Stimulated activated CD8-positive, alpha-beta memory T cell treated with anti-CD3 and anti-CD28 coated beads, Interleukin-12 subunit alpha, Interleukin-12 subunit beta, amount 100 ng/mL, for 24 hours (primary cell): ENCODE data around the gene HEXIM2.

Experiments used
- DNase-seq: peaks from one replicate; pipeline ENCODE4 v3.0.0-alpha.2; 2020; ENCODE audit errors: extremely low read depth

Gene HEXIM2

DNA sequence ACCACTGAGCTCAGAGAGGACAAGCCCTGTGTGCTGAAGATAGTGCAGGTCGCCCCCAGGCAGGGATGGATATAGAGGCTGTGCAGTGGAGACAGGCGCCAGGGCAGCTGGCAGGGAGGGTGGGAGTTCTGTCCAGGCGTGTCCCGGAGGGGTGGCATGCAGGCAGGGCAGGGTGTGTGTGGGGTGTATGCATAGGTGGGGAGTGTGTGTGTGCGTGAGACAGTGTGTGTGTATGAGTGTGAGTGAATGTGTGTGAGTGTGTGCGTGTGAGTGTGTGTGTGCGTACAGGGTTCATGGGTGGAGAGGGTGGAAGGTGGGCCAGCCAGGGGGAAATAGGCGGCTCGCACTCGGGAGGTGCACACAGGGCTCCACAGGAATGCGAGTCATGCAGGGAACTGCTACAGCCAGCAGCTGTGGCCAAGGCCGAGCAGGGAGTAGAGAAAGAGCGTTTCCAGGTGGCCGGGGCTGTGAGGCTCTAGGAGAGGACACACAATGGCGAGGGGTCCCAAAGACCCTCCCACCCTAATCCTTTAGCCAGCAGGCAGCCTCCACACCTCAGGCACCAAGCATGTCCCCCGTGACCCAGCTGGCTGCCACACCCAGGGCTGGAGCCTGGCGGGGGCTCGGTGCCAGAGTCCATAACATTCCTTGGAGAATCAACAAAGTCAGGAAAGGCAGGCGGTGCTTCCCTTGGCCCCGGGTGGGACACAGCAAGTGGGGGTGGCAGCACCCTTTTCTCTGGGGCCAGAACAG lies 34.0 kb upstream of the HEXIM2 start:
- DNase-seq, result no peak

DNA sequence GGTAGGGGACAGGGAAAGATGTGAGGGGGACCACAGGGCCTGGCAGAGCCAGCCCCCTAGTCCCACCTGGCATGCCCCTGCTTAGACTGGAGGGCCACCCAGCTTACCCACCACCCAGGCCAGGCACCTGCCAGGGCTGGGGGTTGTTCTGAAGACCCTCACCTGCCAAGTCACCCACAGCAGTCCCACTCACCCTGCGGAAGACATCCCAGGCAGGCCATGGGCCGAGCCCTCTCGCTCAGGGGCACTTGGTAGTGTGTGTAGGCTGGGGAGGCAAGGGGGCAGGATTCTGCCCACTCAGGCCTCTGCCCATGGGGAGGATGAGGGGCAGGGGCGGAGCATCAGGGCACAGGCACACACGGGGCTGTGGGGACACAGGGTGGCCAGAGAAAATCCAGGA lies 33.3 kb upstream of the HEXIM2 start:
- DNase-seq, result no peak

- no peak for DNase-seq
These were observed 32.7 kb upstream of the HEXIM2 start for GRCh38 chr17:45128989-45129388.

DNA sequence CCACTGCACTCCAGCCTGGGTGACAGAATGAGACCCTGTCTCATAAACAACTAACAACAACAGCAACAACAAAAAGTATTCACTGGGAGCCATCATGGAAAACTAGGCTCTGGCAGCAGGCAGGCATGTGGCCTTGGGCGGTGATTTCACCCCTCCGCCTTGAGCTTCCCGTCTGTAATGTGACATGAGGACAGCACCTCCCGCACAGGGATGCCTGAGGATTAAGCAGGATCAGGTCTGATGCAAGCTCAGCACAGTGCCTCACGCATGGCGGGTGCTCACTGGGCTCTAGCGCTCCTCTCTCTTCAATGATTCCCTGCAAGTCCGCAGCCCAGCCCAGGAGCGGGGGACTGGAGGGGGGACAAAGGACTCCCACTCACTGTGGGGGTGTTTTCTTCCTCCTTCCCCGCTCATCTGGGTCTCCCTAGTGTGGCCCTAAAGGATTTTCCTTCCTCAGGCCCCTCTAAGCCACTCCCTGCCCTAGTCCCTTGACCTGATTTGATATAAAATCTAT lies 32.2 kb upstream of the HEXIM2 start:
- no peak for DNase-seq

DNA sequence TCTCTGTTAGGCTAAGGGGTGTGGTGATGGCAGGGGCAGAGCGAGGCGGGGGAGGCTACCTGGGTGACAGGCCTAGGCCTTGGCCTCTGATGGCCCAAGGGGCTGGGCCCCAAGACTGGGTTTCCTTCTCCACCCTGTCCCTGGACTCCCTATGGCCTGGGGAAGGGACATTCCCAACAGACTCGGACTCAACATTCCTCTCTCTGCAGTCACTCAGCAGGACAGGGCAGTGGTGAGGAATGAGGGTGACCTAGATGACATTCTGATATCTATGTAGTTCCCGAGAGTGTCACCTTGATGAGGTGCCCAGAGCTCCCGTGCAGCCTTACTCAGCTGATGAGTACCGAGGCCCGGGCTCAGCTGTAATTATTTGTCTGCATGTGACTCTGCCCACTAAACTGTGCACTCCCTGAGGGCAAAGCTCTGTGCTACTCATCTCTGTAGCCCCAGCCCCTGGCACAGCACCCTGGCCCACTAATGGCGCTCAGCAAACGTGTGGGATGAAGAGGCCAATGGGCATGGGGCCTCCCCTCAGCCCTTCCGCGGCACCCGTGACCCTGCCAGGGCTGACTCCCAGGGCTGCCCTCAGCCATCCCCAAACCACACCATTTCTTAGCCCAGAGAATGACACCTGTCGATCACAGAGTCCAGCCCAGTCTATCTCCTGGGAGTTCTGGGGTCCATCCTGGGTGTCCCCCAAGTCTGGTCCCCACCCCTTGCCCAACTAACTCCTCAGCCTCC lies 31.6 kb upstream of the HEXIM2 start:
- no peak for DNase-seq

- no peak for DNase-seq
These were observed 30.7 kb upstream of the HEXIM2 start for GRCh38 chr17:45130681-45131615.

DNA sequence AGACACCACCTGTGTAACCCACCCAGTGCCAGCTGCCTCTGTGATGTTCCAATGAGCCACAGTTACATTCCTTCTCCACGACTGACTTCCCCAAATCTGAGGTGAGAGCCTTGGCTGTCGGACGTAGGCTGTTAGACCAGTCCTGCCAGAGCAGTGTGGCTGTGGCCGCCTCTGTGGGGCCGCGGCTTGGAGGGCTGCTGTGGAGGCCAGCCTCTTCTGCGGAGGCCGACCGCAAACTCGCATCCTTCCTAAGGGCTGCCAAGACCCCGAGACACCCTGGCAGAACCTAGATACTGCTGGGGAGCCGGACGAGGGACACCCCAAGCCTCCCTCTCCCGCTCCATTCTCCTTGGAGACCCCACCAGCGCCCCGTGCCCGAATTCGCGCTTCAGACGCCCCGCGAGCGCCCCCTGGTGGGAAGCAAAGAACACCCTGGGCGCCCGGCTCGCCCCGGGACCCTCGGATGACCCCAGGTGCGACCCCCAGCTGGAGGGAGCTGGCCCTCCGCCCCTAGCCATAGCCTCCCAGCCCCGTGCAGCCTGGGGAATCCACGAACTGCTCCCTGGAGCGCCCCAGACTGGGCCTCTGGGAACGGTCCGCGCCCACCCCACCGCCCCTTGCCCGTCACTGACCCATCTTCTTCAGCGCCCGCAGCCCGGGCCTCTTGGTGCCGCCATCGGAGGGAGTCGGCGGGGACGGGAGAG lies 29.9 kb upstream of the HEXIM2 start:
- DNase-seq, result no peak

DNA sequence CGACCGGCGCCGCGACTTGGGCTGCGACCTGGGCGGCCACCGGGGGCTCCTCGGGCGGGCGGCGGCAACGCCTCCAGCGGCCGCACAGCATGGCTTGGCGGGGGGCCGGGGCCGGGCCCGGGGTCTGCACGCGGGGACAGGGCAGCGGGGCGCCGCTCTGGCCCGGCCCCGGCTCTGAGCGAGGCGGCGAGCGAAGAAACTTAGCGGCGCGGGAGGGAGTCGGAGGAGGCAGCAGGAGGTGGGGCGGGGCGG lies 29.4 kb upstream of the HEXIM2 start, which contains the start of gene PLCD3:
TSS of gene PLCD3 (minus strand) at position 196 of the 252 bp plus-strand sequence. CDS start at position 91, 105 bp downstream.
- no peak for DNase-seq

DNA sequence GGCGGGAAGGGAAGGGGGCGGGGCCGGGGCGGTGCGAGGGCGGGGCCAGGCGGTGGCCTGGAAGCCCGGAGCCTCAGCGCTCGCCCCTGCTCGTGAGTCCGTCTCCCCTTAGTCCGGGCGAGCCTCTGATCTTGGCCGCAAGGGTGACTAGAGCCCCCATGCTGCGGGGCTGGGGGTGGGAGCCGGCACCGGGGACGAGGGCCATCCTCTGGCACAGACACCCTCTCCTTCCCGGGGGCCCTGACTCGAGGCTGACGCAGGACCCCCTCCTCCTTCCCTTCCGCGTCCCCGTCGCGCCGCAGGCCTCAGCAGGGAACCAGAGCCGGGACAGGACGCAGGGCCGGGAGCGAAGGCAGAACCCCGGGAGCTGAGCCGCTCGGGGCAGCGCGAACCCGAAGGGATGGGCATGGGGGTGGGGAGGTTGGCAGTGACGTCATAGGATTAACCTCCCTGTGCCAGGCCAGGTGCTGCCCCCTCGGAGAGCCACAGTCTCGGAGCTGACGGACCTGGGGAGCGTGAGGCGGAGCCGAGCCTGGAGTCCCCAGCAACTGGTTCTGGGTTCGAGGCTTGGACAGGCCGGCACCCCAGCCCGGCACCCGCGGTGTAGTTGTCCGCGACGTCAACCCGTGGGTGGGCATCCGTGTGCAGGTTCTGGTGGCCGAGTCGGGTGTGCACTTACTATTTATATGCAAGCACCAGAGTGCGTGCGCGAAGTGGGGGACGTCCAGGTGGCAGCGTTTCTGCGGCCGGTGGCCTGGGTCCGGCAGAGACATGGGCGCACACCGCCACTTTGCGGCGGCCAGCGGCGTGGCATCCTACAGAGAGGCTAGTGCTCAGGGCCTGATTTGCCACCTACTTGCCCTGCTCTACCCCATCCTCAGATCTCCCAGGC lies 28.9 kb upstream of the HEXIM2 start:
- no peak for DNase-seq

- DNase-seq, result peak; percentile 85
These were observed 26.3 kb upstream of the HEXIM2 start, which contains the start of gene ACBD4 for GRCh38 chr17:45135192-45135977. TSS of gene ACBD4 (plus strand) at chr17:45135687. CDS start at chr17:45136145, 458 bp downstream.

- no peak for DNase-seq
These were observed 25.5 kb upstream of the HEXIM2 start for GRCh38 chr17:45135978-45136791.

- DNase-seq, result no peak
These were observed 24.7 kb upstream of the HEXIM2 start for GRCh38 chr17:45136846-45137560.

- DNase-seq, result no peak
These were observed 23.9 kb upstream of the HEXIM2 start for GRCh38 chr17:45137561-45138305.

GRCh38 chr17:45138911-45139532 lies 22.7 kb upstream of the HEXIM2 start:
- DNase-seq, result no peak

GRCh38 chr17:45139533-45139920 lies 22.1 kb upstream of the HEXIM2 start:
- no peak for DNase-seq

- no peak for DNase-seq
These were observed 18.5 kb upstream of the HEXIM2 start for GRCh38 chr17:45143094-45143670.
